ENCODE data around the gene SLC25A25. TPM values are rescaled to one million over a fixed set of nuclear protein-coding genes. Genes with fewer than 3 reads are reported as not detected.

Gene SLC25A25
- total and polyA plus RNA-seq, 10 of the 15 experiments (the other 5 are each of a cell fraction or from before 2014, with no cell fraction given): 0.04 to 17.1 (median 12.4) TPM; not detected in 1

GRCh38 chr9:128123451-128124080, 55.5 kb downstream of the SLC25A25 start:
- CTCF ChIA-PET: interaction anchor here (1.0 to 7.4 kb wide), 2 partner anchors 8 to 45 kb away, joined by 3 to 84 read pairs; no protein-coding TSS in a partner anchor
- no peak for DNase-seq (ENCODE audit: low read depth, low spot score)
- intact Hi-C loops (cut with micrococcal nuclease; ENCODE audit: unreplicated experiment): no loop called here

More at GRCh38 chr9:128123451-128124080, 55.5 kb downstream of the SLC25A25 start:
- peaks cover 32% of the 10 kb centered on the region for H3K79me2 ChIP-seq (ENCODE audit: control insufficient read depth, insufficient read depth, low read length)
- WGBS (ENCODE audit: insufficient coverage, insufficient replicate concordance, low lambda C conversion rate, missing lambda C conversion rate): 89% methylated on average over 21 of the region's 21 CpGs
- ATAC-seq: no peak
- TF ChIP-seq SP1 (IDR thresholded peaks at IDR 0.05; ENCODE audit: low read depth, low read length): no peak
- TF ChIP-seq ZZZ3 (IDR thresholded peaks at IDR 0.05; ENCODE audit: control insufficient read depth, insufficient read length, low read depth): no peak
- no peak for TF ChIP-seq FOS (IDR thresholded peaks at IDR 0.05; ENCODE audit: borderline replicate concordance, extremely low read depth, insufficient read length)
- TF ChIP-seq EGR1 (IDR thresholded peaks at IDR 0.05; ENCODE audit: borderline replicate concordance in 1 of 2, low read depth in 2 of 2, low read length in 2 of 2): no peak
- no peak for TF ChIP-seq BACH1 (IDR thresholded peaks at IDR 0.05; ENCODE audit: borderline replicate concordance)
- TF ChIP-seq IKZF1 (conservative IDR thresholded peaks at IDR 0.05): no peak
- TF ChIP-seq EED (IDR thresholded peaks at IDR 0.05; ENCODE audit: low read depth): no peak
- no peak for TF ChIP-seq SREBF2 (IDR thresholded peaks at IDR 0.05; ENCODE audit: low read length)
- no peak for TF ChIP-seq MXI1 (IDR thresholded peaks at IDR 0.05; ENCODE audit: low read depth, low read length)
- TF ChIP-seq CUX1 (IDR thresholded peaks at IDR 0.05; ENCODE audit: insufficient replicate concordance, low read depth, low read length): no peak
- TF ChIP-seq BHLHE40 (IDR thresholded peaks at IDR 0.05; ENCODE audit: borderline replicate concordance in 1 of 2, low read depth in 2 of 2, low read length in 1 of 2): no peak
- no peak for TF ChIP-seq TAF1 (IDR thresholded peaks at IDR 0.05; ENCODE audit: borderline replicate concordance, low read depth, low read length)
- TF ChIP-seq, protein P1, sequence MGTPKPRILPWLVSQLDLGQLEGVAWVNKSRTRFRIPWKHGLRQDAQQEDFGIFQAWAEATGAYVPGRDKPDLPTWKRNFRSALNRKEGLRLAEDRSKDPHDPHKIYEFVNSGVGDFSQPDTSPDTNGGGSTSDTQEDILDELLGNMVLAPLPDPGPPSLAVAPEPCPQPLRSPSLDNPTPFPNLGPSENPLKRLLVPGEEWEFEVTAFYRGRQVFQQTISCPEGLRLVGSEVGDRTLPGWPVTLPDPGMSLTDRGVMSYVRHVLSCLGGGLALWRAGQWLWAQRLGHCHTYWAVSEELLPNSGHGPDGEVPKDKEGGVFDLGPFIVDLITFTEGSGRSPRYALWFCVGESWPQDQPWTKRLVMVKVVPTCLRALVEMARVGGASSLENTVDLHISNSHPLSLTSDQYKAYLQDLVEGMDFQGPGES (IDR thresholded peaks at IDR 0.05): no peak
- TF ChIP-seq LARP7 (IDR thresholded peaks at IDR 0.05): no peak
- no peak for TF ChIP-seq NFXL1 (IDR thresholded peaks at IDR 0.05; ENCODE audit: borderline replicate concordance)
- POLR2A ChIA-PET: no interaction called here
- H2AFZ ChIP-seq (ENCODE audit: control insufficient read depth, low read depth, low read length): no peak overlapping the region
- in situ Hi-C loops (cut with MboI): no loop called here
- no peaks in the 10 kb centered on the region for H4K20me1 ChIP-seq (ENCODE audit: control insufficient read depth, insufficient read depth)
- no peak overlapping the region for H3K9ac ChIP-seq (ENCODE audit: control insufficient read depth, insufficient read depth, low read length)
- H3K27me3 ChIP-seq (replicated peaks in 1 of 2; ENCODE audit: control insufficient read depth in 2 of 2, insufficient read depth in 2 of 2, low read length in 1 of 2): no peaks in the 10 kb centered on the region
- no peak for FAIRE-seq
- H3K4me1 ChIP-seq (ENCODE audit: control insufficient read depth, insufficient read depth, low read length): peaks cover 7% of the 10 kb centered on the region; the same call in 1 of the 2 replicates
- no TSS peak for BruUV-seq (replicated peaks)
- H3K4me3 ChIP-seq: no peak overlapping the region
- H3K9me3 ChIP-seq (replicated peaks; ENCODE audit: control insufficient read depth, insufficient read depth, low read length): no peaks in the 10 kb centered on the region
- RAD21 ChIA-PET (ENCODE audit: unreplicated experiment): no interaction called here
- peaks cover 8 to 22% of the 10 kb centered on the region in 2 experiments; a peak in 3 of 4 replicates for H3K36me3 ChIP-seq (ENCODE audit: control insufficient read depth in 2 of 2, insufficient read depth in 2 of 2, low read length in 1 of 2)
- H3K4me2 ChIP-seq (ENCODE audit: control insufficient read depth, insufficient read depth): no peak overlapping the region
- no peak overlapping the region for H3K27ac ChIP-seq (ENCODE audit: control insufficient read depth, insufficient read depth)
- SMC1A ChIA-PET (ENCODE audit: uncharacterized antibody, unreplicated experiment): no interaction called here

All from GM12878 (cell line).